NCI-H2029 treated with DMSO at 0.1 percent for 48 hours (cell line): ENCODE results near the gene RNF151.

Experiments used
- DNase-seq: peaks from one replicate; lab custom pipeline; 2025; lab: John Stamatoyannopoulos, UW

RNF151 gene

GRCh38 chr16:1978476-1979120 lies 11.9 kb downstream of the RNF151 start:
- no peak for DNase-seq

- no peak for DNase-seq
Observed at GRCh38 chr16:1979271-1980029, 12.8 kb downstream of the RNF151 start.

GRCh38 chr16:1980030-1980769 lies 13.5 kb downstream of the RNF151 start:
- no peak for DNase-seq

- DNase-seq, result no peak
Observed at GRCh38 chr16:1980770-1981087, 14.1 kb downstream of the RNF151 start.

- no peak for DNase-seq
Observed at GRCh38 chr16:1981398-1981836, 14.8 kb downstream of the RNF151 start, which contains the start of gene NOXO1. NOXO1 (minus strand) TSS chr16:1981469; CDS start chr16:1981179, 290 bp downstream.

GRCh38 chr16:1982013-1982433 lies 15.4 kb downstream of the RNF151 start:
- DNase-seq, result no peak

GRCh38 chr16:1982991-1983543 lies 16.4 kb downstream of the RNF151 start:
- DNase-seq, result no peak

GRCh38 chr16:1983544-1984346 lies 17.1 kb downstream of the RNF151 start, which contains the start of gene GFER:
GFER (plus strand) TSS chr16:1984193; CDS start chr16:1984219, 26 bp downstream.
- DNase-seq, result peak; percentile 42

GRCh38 chr16:1984347-1985225 lies 17.9 kb downstream of the RNF151 start:
- no peak for DNase-seq

GRCh38 chr16:1985466-1986150 lies 19.0 kb downstream of the RNF151 start:
- DNase-seq, result no peak

- no peak for DNase-seq
Observed at GRCh38 chr16:1987198-1987597, 20.5 kb downstream of the RNF151 start.

GRCh38 chr16:1989209-1990100 lies 22.8 kb downstream of the RNF151 start, which contains the start of gene SYNGR3:
SYNGR3 (plus strand) TSS chr16:1989970; CDS start chr16:1990103, 133 bp downstream.
- DNase-seq, result no peak

GRCh38 chr16:1990101-1990350 lies 23.4 kb downstream of the RNF151 start:
- DNase-seq, result no peak

- no peak for DNase-seq
Observed at GRCh38 chr16:1990351-1991134, 23.9 kb downstream of the RNF151 start.

- DNase-seq, result no peak
Observed at GRCh38 chr16:1991135-1991551, 24.5 kb downstream of the RNF151 start.

GRCh38 chr16:1991588-1991947 lies 24.9 kb downstream of the RNF151 start:
- no peak for DNase-seq

GRCh38 chr16:1991948-1992703 lies 25.5 kb downstream of the RNF151 start:
- DNase-seq, result no peak
